Transverse colon (tissue), 4 donors: Measurements from ENCODE around the gene ZDHHC24. TPM values are rescaled to one million over a fixed set of nuclear protein-coding genes. Genes with fewer than 3 reads are reported as not detected.
"Not testable (repeated sequence)": the region's sequence is repeated elsewhere in the genome, so short reads cannot be mapped to it uniquely, and the experiment has no call there.

Source experiments
- DNase-seq: peaks from one replicate; pipeline ENCODE4 v3.0.0-alpha.2; 2019
- H3K27ac ChIP-seq, 4 donors: fragments of 200-600 bp; sonication (generic); 2 replicates each; pipeline ENCODE4 v1.5.1; 2016 to 2018; ENCODE audit warnings: inconsistent platforms in 4 of 4
- H3K27me3 ChIP-seq: fragments of 200-600 bp; sonication (generic); 2 replicates; pipeline ENCODE4 v1.5.1; 2017; ENCODE audit warnings: inconsistent platforms
- H3K36me3 ChIP-seq, 4 donors: fragments of 200-600 bp; sonication (generic); 2 replicates each; pipeline ENCODE4 v1.5.1; 2017 to 2019; ENCODE audit warnings: inconsistent platforms in 4 of 4
- H3K4me1 ChIP-seq, 4 donors: fragments of 200-600 bp; sonication (generic); 2 replicates each; pipeline ENCODE4 v1.5.1; 2017 to 2020; ENCODE audit warnings: inconsistent platforms in 4 of 4
- H3K4me3 ChIP-seq, 4 donors: fragments of 200-600 bp; sonication (generic); 1 replicate in 1 of 4; 2 replicates in 3 of 4; pipeline versions ENCODE4 v1.5.1 to v1.6.1; 2017 to 2019; ENCODE audit warnings: inconsistent platforms in 4 of 4
- H3K9me3 ChIP-seq, 2 donors: fragments of 200-600 bp; sonication (generic); 2 replicates each; pipeline ENCODE4 v1.5.1; 2017 to 2019; ENCODE audit warnings: inconsistent platforms in 2 of 2
- CTCF ChIP-seq, 5 experiments: fragments of 200-600 bp in 3 of 5; fragments of 450-650 bp in 2 of 5; sonication (generic) in 3 of 5; IDR thresholded peaks; 1 replicate in 2 of 5; 2 replicates in 3 of 5; pipeline ENCODE4 v1.5.1; 2016 to 2017; ENCODE audit warnings: antibody characterized with exemption in 5 of 5, inconsistent platforms in 3 of 5, mild to moderate bottlenecking in 2 of 5, moderate library complexity in 1 of 5
- EP300 ChIP-seq: sonication (generic); formaldehyde crosslinking; IDR thresholded peaks from one replicate; pipeline ENCODE4 v1.6.1; 2017; ENCODE audit warnings: antibody characterized with exemption, low read depth
- POLR2A ChIP-seq: fragments of 450-650 bp; IDR thresholded peaks from one replicate; pipeline ENCODE4 v1.6.1; 2016; ENCODE audit warnings: antibody characterized with exemption, mild to moderate bottlenecking, moderate library complexity
- POLR2AphosphoS5 ChIP-seq, 3 donors: sonication (generic); formaldehyde crosslinking; IDR thresholded peaks; one replicate each; pipeline ENCODE4 v1.6.1; 2016; ENCODE audit warnings: antibody characterized with exemption in 3 of 3
- WGBS, 2 donors: methylation state at CpG; one replicate each; pipeline ENCODE4 v1.1.5; 2018; ENCODE audit warnings: low coverage in 1 of 2; 5-methylcytosine and 5-hydroxymethylcytosine counted together
- in situ Hi-C, 4 donors: fragments of 200-750 bp; cut with MboI; loops; one replicate each; pipeline versions ENCODE4 v1.15.0 to v1.15.1; 2017; ENCODE audit warnings: low sequenced_read_pairs in 3 of 4, low pct_ligation_motif_present in 1 of 4, low pct_unique_long_range_greater_than_20kb in 1 of 4
- intact Hi-C: fragments of 100-400 bp; cut with DNase I; formaldehyde crosslinking; loops from one replicate; pipeline ENCODE4 v1.15.1; 2023; ENCODE audit warnings: low total_unique reads
- total RNA-seq, 4 donors: library from RNA; depleted of rRNA; stranded (reverse); fragments of >200 nt; gene quantifications; one replicate each; pipeline ENCODE4 v1.1.0, GENCODE V29; 2016

The ZDHHC24 gene
- total RNA-seq, 4 donors from 2014 or later = 12.1 to 34.4 (median 13.8) TPM

- TF ChIP-seq POLR2A = peak; percentile 90
- TF ChIP-seq CTCF (IDR thresholded peaks at IDR 0.05) = peak; percentile 59 to 96 (median 69)
- no peak for TF ChIP-seq EP300
- TF ChIP-seq POLR2AphosphoS5 (IDR thresholded peaks at IDR 0.05) = peak; percentile 96 to 98 (median 97)
- DNase-seq = peak; percentile 99
- Histone ChIP-seq H3K4me1 (peaks cover 27 to 38% (median 29%) of the 10 kb centered on the region in 4 donors), H3K27ac (peak within 1 kb of the TSS; percentile 82 to 89 (median 88)), H3K27me3 (no peaks in the 10 kb centered on the region), H3K4me3 (peak within 1 kb of the TSS; percentile 48 to 75 (median 62)), H3K36me3 (no peaks in the 10 kb centered on the region), H3K9me3 (no peaks in the 10 kb centered on the region)
- intact Hi-C loops = no loop called here
- in situ Hi-C loops = no loop called here
- WGBS, 2 donors = 15% methylated on average over 68 of the region's 68 CpGs; no CpG with 5 or more reads in 1 of the 2 donors
Observed at GRCh38 chr11:66592457-66593302, 46.8 kb upstream of the ZDHHC24 start, which contains the start of the genes CCDC87 and CCS. TSS of gene CCDC87 (minus strand) at chr11:66593063. CDS start at chr11:66593015, 48 bp downstream. TSS of gene CCS (plus strand) at chr11:66593185. CDS start at chr11:66593262, 77 bp downstream.

- 62% methylated on average over 2 of the region's 2 CpGs; no CpG with 5 or more reads in 1 of the 2 donors for WGBS, 2 donors
- intact Hi-C loops = no loop called here
- no peak for TF ChIP-seq POLR2AphosphoS5 (IDR thresholded peaks at IDR 0.05)
- TF ChIP-seq CTCF (IDR thresholded peaks at IDR 0.05) = no peak
Observed at GRCh38 chr11:66591175-66591574, 45.3 kb upstream of the ZDHHC24 start.

GRCh38 chr11:66589996-66590675, 44.3 kb upstream of the ZDHHC24 start:
- no peak for DNase-seq
- Histone ChIP-seq H3K9me3 (no peaks in the 10 kb centered on the region), H3K27ac (no peak overlapping the region), H3K36me3 (no peaks in the 10 kb centered on the region), H3K4me3 (no peak overlapping the region), H3K27me3 (no peaks in the 10 kb centered on the region), H3K4me1 (peaks cover 19 to 27% (median 23%) of the 10 kb centered on the region in 4 donors)
- in situ Hi-C loops (loop anchor here in 1 of 4 donors (10.0 kb wide), 1 partner anchor 85 kb away; the partner anchor contains the start of gene RBM4B), intact Hi-C loops (no loop called here)
- 95 to 100% methylated on average over 1 to 7 of the region's 7 CpGs for WGBS, 2 donors
- no peak for TF ChIP-seq EP300
- no peak for TF ChIP-seq POLR2AphosphoS5 (IDR thresholded peaks at IDR 0.05)
- no peak for TF ChIP-seq CTCF (IDR thresholded peaks at IDR 0.05)
- no peak for TF ChIP-seq POLR2A

More at GRCh38 chr11:66591175-66591574, 45.3 kb upstream of the ZDHHC24 start:
- H3K4me1 ChIP-seq = peaks cover 27 to 38% (median 29%) of the 10 kb centered on the region in 4 donors
- in situ Hi-C loops = no loop called here
- H3K36me3 ChIP-seq = no peaks in the 10 kb centered on the region
- no peak for DNase-seq
- H3K27ac ChIP-seq = no peak overlapping the region
- no peaks in the 10 kb centered on the region for H3K27me3 ChIP-seq
- no peaks in the 10 kb centered on the region for H3K9me3 ChIP-seq
- H3K4me3 ChIP-seq = no peak overlapping the region

GRCh38 chr11:66589315-66589714, 43.5 kb upstream of the ZDHHC24 start:
- H3K4me1 ChIP-seq = peaks cover 11 to 19% (median 16%) of the 10 kb centered on the region in 4 donors
- H3K27ac ChIP-seq, H3K36me3 ChIP-seq, intact Hi-C loops, DNase-seq, H3K9me3 ChIP-seq, H3K27me3 ChIP-seq, H3K4me3 ChIP-seq: not testable (repeated sequence)
- 60 to 71% methylated on average over 1 to 2 of the region's 2 CpGs for WGBS, 2 donors
- in situ Hi-C loops = loop anchor here in 1 of 4 donors (10.0 kb wide), 1 partner anchor 85 kb away; the partner anchor contains the start of gene RBM4B
